ENCODE results near the gene EGFL6. TPM values are rescaled to one million over a fixed set of nuclear protein-coding genes. Genes with fewer than 3 reads are reported as not detected.

The EGFL6 gene
- total RNA-seq, 1 donor from 2014 or later: not detected

DNA sequence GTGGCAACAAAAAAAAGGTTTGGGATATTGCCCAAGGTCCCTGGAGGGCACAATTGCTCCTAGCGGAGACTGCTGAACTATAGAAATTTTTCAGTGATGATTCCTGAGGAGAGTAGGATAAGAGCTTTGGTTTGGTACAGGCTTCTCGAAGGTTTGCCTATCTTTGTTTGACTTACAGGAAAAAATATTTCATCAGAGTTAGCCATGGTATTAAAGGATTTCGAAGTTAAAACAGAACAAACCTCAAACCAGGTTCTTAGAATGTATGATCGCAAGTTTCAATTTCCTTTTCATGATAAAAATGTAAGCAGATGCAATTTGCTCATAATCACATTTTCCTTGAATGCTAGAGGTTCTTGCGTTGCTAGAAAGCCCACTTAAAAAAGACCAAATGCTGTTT is 1.7 kb downstream of the EGFL6 start:
- TF ChIP-seq, protein P1, sequence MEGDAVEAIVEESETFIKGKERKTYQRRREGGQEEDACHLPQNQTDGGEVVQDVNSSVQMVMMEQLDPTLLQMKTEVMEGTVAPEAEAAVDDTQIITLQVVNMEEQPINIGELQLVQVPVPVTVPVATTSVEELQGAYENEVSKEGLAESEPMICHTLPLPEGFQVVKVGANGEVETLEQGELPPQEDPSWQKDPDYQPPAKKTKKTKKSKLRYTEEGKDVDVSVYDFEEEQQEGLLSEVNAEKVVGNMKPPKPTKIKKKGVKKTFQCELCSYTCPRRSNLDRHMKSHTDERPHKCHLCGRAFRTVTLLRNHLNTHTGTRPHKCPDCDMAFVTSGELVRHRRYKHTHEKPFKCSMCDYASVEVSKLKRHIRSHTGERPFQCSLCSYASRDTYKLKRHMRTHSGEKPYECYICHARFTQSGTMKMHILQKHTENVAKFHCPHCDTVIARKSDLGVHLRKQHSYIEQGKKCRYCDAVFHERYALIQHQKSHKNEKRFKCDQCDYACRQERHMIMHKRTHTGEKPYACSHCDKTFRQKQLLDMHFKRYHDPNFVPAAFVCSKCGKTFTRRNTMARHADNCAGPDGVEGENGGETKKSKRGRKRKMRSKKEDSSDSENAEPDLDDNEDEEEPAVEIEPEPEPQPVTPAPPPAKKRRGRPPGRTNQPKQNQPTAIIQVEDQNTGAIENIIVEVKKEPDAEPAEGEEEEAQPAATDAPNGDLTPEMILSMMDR (IDR thresholded peaks at IDR 0.05; ENCODE audit: borderline replicate concordance): no peak
- no peak for DNase-seq
- Histone ChIP-seq H3K27ac (replicated peaks) (no peak overlapping the region), H3K27me3 (ENCODE audit: low read depth) (peaks cover 28% of the 10 kb centered on the region), H3K4me3 (no peak overlapping the region), H3K4me1 (no peaks in the 10 kb centered on the region), H3K36me3 (no peaks in the 10 kb centered on the region), H3K9me3 (replicated peaks) (no peaks in the 10 kb centered on the region)
- intact Hi-C loops (cut with micrococcal nuclease): no loop called here

DNA sequence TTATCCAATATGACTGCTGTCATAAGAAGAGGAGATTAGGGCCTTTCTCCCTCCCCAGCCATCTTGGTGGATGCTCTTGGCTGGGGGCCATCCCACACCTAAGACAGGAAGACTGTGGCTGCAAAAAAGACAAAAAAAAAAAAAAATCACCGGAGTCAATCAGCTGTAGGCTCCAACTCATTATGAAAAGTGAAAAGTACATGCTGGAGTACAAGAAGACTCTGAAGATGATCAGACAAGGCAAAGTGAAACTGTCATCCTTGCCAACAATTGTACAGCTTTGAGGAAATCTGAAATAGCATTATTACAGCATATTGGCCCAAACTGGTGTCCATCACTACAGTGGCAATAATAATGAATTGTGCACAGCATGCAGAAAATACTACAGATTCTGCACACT is 5.2 kb downstream of the EGFL6 start:
- Histone ChIP-seq H3K4me1 (no peaks in the 10 kb centered on the region), H3K4me3 (no peak overlapping the region), H3K27me3 (ENCODE audit: low read depth) (peaks cover 12% of the 10 kb centered on the region), H3K9me3 (replicated peaks) (no peaks in the 10 kb centered on the region), H3K27ac (replicated peaks) (no peak overlapping the region), H3K36me3 (no peaks in the 10 kb centered on the region)
- TF ChIP-seq, protein P1 (IDR thresholded peaks at IDR 0.05; ENCODE audit: borderline replicate concordance): no peak
- no peak for DNase-seq
- intact Hi-C loops (cut with micrococcal nuclease): no loop called here

DNA sequence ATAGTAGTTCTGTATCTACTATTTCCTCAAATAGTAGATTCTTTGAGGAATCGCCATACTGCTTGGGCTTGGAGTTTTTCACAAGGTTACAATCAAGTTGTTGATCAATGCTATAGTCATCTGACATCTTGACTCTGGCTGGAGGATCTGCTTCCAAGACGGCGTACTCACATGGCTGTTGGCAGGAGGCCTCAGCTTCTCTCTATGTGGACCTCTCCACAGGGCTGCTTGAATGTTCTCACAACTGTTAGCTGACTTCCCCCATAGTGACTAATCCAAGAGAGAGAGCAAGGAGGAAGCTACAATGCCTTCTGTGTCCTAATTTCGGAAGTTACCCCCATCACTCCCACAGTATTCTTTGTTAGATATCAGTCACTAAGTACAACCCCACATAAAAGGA is 10.3 kb downstream of the EGFL6 start:
- Histone ChIP-seq H3K36me3 (no peaks in the 10 kb centered on the region), H3K4me1 (no peaks in the 10 kb centered on the region), H3K9me3 (replicated peaks) (no peaks in the 10 kb centered on the region), H3K4me3 (no peak overlapping the region), H3K27me3 (ENCODE audit: low read depth) (no peaks in the 10 kb centered on the region), H3K27ac (replicated peaks) (no peak overlapping the region)
- intact Hi-C loops (cut with micrococcal nuclease): no loop called here
- no peak for DNase-seq
- TF ChIP-seq, protein P1 (IDR thresholded peaks at IDR 0.05; ENCODE audit: borderline replicate concordance): no peak

DNA sequence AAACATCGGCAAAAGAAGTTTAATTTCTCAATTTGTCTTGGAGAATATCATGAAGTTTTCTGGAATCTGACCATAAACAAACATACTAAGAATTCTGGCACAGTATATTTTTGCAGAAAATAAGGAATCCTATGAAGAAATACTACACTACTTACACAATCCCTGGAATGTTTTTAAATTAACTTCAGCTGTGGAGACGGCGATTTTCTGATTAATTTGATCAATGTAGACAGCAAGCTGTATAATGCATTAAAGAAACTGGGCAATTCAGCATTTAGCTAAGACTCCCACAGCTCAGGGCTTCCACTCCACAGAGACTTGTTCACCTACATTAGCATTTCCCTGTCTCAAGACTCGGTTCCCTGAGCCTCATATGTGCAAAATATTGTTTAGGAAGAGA is 12.2 kb downstream of the EGFL6 start:
- H3K4me3 ChIP-seq: no peak overlapping the region
- no peaks in the 10 kb centered on the region for H3K27me3 ChIP-seq (ENCODE audit: low read depth)
- H3K36me3 ChIP-seq: no peaks in the 10 kb centered on the region
- no peaks in the 10 kb centered on the region for H3K4me1 ChIP-seq
- H3K9me3 ChIP-seq (replicated peaks): no peaks in the 10 kb centered on the region
- no peak for DNase-seq
- no peak overlapping the region for H3K27ac ChIP-seq (replicated peaks)
- TF ChIP-seq, protein P1 (IDR thresholded peaks at IDR 0.05; ENCODE audit: borderline replicate concordance): no peak
- intact Hi-C loops (cut with micrococcal nuclease): no loop called here

DNA sequence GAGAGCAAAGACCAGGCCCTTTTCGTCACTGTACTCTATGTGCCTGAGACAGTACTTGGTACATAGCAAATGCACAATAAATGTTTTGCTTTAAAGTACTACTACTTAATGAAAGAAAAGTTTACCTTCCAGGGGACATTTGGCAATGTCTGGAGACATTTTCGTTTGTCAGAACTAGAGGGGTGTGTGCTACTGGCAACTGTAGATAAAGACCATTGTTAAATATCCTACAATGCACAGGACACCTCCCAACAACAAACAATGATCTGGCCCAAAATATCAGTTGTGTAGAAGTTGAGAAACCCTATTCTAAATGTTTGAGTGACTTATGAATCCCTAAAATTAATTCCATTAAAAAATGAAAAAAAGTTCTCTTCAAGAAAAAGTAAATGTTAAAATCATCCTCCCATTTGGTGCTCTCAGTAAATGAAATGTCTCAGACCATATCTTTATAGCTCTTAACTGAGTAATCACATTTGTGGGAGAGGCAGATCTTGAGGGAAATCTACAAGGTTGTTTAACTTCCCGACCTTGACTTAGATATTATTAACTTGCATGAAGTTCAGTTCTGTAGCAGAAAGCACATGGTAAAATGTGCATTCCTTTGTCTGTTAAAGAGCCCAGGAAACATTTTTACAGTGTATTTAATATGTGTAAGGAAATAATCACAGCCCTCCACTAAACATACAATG is 18.5 kb downstream of the EGFL6 start:
- no peaks in the 10 kb centered on the region for H3K9me3 ChIP-seq (replicated peaks)
- TF ChIP-seq, protein P1 (IDR thresholded peaks at IDR 0.05; ENCODE audit: borderline replicate concordance): no peak
- intact Hi-C loops (cut with micrococcal nuclease): no loop called here
- DNase-seq: no peak
- no peak overlapping the region for H3K4me3 ChIP-seq
- H3K4me1 ChIP-seq: no peaks in the 10 kb centered on the region
- H3K27ac ChIP-seq (replicated peaks): no peak overlapping the region
- H3K27me3 ChIP-seq (ENCODE audit: low read depth): no peaks in the 10 kb centered on the region
- no peaks in the 10 kb centered on the region for H3K36me3 ChIP-seq

Data from left ventricle myocardium inferior (tissue), 1 donor.